Nephron progenitor cell (in vitro differentiated cells): ENCODE results near the gene UBE2O.

ENCODE experiments used
- DNase-seq: peaks from one replicate; pipeline ENCODE4 v3.0.0; 2021
- H3K27ac Mint-ChIP-seq: 2 replicates; pipeline ENCODE4 v1.8.0; 2021; ENCODE audit warnings: mild to moderate bottlenecking, moderate library complexity, mixed read lengths
- H3K27me3 Mint-ChIP-seq: 2 replicates; pipeline ENCODE4 v1.8.0; 2021; ENCODE audit warnings: mild to moderate bottlenecking, low read depth, mixed read lengths; ENCODE audit not compliant: poor library complexity
- H3K36me3 Mint-ChIP-seq: 2 replicates; pipeline ENCODE4 v1.8.0; 2021; ENCODE audit warnings: low read depth, mixed read lengths
- H3K4me1 Mint-ChIP-seq: 2 replicates; pipeline ENCODE4 v1.8.0; 2021; ENCODE audit warnings: mixed read lengths
- H3K4me3 Mint-ChIP-seq: 2 replicates; pipeline ENCODE4 v1.8.0; 2021; ENCODE audit warnings: mild to moderate bottlenecking, moderate library complexity, mixed read lengths
- H3K9me3 Mint-ChIP-seq: 2 replicates; pipeline ENCODE4 v1.8.0; 2021; ENCODE audit warnings: mild to moderate bottlenecking, moderate library complexity, mixed read lengths
- CTCF ChIP-seq: fragments of 200-600 bp; sonication (generic); IDR thresholded peaks from 2 replicates; pipeline ENCODE4 v1.5.0; 2021; ENCODE audit warnings: antibody characterized with exemption

Gene UBE2O

DNA sequence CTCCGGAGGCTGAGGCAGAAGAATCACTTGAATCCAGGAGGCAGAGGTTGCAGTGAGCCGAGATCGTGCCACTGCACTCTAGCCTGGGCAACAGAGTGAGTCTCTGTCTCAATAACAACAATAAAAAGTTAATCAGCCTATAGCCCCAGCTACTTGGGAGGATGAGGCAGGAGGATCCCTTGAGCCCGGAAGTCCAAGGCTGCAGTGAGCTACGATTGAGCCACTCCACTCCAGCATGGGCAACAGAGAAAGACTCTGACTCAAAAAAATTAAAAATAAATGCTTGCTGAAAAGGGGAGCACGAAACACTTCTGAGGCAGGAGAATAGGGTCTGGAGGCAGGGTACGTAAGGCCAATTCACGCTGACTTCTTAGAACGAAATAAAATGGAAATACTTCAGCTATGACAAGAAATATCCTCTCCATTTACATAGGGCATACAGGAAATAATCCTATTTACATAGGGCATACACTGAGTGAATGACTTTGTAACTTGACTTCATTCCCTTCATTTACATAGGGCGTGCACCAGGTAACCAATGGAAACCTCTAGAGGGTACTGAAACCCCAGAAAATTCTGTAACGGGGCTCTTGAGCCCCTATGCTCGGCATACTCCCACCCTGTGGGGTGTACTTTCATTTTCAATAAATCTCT lies 96.0 kb downstream of the UBE2O start:
- peaks cover 29% of the 10 kb centered on the region for H3K4me1 Mint-ChIP-seq
- TF ChIP-seq CTCF: no peak
- peak overlapping the region; percentile 44 for H3K27ac Mint-ChIP-seq
- peaks cover 3% of the 10 kb centered on the region for H3K36me3 Mint-ChIP-seq
- H3K27me3 Mint-ChIP-seq: peaks cover 11% of the 10 kb centered on the region
- no peaks in the 10 kb centered on the region for H3K9me3 Mint-ChIP-seq
- H3K4me3 Mint-ChIP-seq: no peak overlapping the region
- DNase-seq: no peak

GRCh38 chr17:76354747-76355310 lies 98.1 kb downstream of the UBE2O start:
- Mint-ChIP-seq H3K27ac (no peak overlapping the region), H3K4me1 (peaks cover 29% of the 10 kb centered on the region), H3K36me3 (peaks cover 15% of the 10 kb centered on the region), H3K27me3 (peaks cover 13% of the 10 kb centered on the region), H3K4me3 (peak overlapping the region; percentile 90), H3K9me3 (no peaks in the 10 kb centered on the region)
- DNase-seq: no peak
- no peak for TF ChIP-seq CTCF

GRCh38 chr17:76354317-76354729 lies 98.6 kb downstream of the UBE2O start:
- H3K36me3 Mint-ChIP-seq: peaks cover 15% of the 10 kb centered on the region
- H3K27ac Mint-ChIP-seq: peak overlapping the region; percentile 100
- peaks cover 9% of the 10 kb centered on the region for H3K27me3 Mint-ChIP-seq

GRCh38 chr17:76353599-76354316 lies 99.2 kb downstream of the UBE2O start, which contains the start of gene PRPSAP1:
Gene PRPSAP1, minus strand, starts transcription at chr17:76353916. Its CDS starts 213 bp downstream, at chr17:76353703.
- peaks cover 29% of the 10 kb centered on the region for H3K4me1 Mint-ChIP-seq
- TF ChIP-seq CTCF: peak; percentile 27
- peaks cover 15% of the 10 kb centered on the region for H3K36me3 Mint-ChIP-seq
- H3K9me3 Mint-ChIP-seq: no peaks in the 10 kb centered on the region
- H3K27ac Mint-ChIP-seq: peak within 1 kb of the TSS; percentile 100
- peak; percentile 84 for DNase-seq
- peak within 1 kb of the TSS; percentile 90 for H3K4me3 Mint-ChIP-seq
- peaks cover 9% of the 10 kb centered on the region for H3K27me3 Mint-ChIP-seq

More at GRCh38 chr17:76354317-76354729, 98.6 kb downstream of the UBE2O start:
- peak overlapping the region; percentile 90 for H3K4me3 Mint-ChIP-seq
- no peak for TF ChIP-seq CTCF
- no peak for DNase-seq
- peaks cover 29% of the 10 kb centered on the region for H3K4me1 Mint-ChIP-seq
- H3K9me3 Mint-ChIP-seq: no peaks in the 10 kb centered on the region

DNA sequence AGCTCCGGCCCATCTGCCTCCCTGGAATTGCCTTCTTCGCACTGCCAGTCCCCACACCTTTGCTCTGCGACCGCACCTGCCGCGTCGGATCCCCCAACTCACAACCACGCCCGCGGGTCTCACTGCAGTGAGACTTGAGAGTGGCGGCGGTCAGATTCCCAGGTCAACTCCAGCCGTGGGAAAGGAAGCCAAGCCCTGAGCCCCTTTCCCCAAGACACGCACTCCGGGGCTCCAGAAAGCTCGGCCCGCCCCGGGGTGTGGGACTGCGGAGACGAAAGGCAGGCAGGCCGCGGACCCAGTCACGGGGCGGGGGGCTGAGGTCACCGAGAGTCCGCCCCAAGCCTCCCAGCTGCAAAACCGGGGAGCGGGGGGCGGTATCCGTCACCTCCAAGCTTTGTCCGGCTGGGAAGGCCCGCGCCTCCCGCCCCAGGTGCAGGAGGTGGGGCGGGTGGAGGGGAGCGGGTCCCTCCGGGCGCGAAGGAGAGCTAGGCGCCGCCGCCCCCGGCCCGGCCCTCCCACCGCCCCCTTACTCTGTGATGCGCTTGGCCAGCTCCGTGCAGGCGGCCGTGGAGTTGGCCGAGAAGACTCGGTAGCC lies 99.9 kb downstream of the UBE2O start:
- Mint-ChIP-seq H3K4me3 (peak overlapping the region; percentile 90), H3K9me3 (no peaks in the 10 kb centered on the region), H3K27ac (peak overlapping the region; percentile 37), H3K27me3 (peaks cover 9% of the 10 kb centered on the region), H3K4me1 (peaks cover 29% of the 10 kb centered on the region), H3K36me3 (peaks cover 15% of the 10 kb centered on the region)
- peak; percentile 50 for DNase-seq
- no peak for TF ChIP-seq CTCF
